ENCODE measurements around the gene C22orf23. TPM values are rescaled to one million over a fixed set of nuclear protein-coding genes. Genes with fewer than 3 reads are reported as not detected.

The C22orf23 gene
- total RNA-seq, 2 experiments from 2014 or later: not detected

DNA sequence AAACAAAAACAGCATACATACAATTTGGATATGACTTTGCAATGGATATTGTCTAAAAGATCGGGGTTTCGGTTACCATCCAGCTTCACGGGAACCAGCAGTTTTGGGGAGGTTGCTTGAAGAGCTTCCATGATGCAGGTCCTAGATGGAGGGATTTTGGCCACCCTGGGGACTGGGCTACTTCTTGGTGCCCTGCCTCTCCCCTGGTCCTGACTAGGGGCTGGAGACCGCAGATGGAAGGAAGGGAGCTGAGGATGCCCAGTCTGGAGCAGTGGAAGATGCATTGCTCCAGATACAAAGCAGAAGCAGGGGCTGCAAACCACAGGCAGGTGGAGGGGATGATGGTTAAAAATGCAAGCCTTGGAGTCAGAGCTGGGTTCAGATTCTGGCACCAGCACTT, 17.5 kb upstream of the C22orf23 start:
- TF ChIP-seq, protein P1, sequence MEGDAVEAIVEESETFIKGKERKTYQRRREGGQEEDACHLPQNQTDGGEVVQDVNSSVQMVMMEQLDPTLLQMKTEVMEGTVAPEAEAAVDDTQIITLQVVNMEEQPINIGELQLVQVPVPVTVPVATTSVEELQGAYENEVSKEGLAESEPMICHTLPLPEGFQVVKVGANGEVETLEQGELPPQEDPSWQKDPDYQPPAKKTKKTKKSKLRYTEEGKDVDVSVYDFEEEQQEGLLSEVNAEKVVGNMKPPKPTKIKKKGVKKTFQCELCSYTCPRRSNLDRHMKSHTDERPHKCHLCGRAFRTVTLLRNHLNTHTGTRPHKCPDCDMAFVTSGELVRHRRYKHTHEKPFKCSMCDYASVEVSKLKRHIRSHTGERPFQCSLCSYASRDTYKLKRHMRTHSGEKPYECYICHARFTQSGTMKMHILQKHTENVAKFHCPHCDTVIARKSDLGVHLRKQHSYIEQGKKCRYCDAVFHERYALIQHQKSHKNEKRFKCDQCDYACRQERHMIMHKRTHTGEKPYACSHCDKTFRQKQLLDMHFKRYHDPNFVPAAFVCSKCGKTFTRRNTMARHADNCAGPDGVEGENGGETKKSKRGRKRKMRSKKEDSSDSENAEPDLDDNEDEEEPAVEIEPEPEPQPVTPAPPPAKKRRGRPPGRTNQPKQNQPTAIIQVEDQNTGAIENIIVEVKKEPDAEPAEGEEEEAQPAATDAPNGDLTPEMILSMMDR (IDR thresholded peaks at IDR 0.05): no peak
- Mint-ChIP-seq H3K4me1 (ENCODE audit: low read depth) (no peaks in the 10 kb centered on the region), H3K36me3 (ENCODE audit: low read depth) (peaks cover 19% of the 10 kb centered on the region), H3K9me3 (no peaks in the 10 kb centered on the region), H3K27ac (no peak overlapping the region), H3K4me3 (no peak overlapping the region), H3K27me3 (no peaks in the 10 kb centered on the region)
- intact Hi-C loops (cut with micrococcal nuclease): no loop called here
- DNase-seq (no peak), ATAC-seq (no peak)
- ChIA-PET POLR2A (no interaction called here), CTCF (interaction anchor here (1.2 kb wide), 1 partner anchor 147 kb away, joined by 3 read pairs; the partner anchor contains the start of gene GALR3)

DNA sequence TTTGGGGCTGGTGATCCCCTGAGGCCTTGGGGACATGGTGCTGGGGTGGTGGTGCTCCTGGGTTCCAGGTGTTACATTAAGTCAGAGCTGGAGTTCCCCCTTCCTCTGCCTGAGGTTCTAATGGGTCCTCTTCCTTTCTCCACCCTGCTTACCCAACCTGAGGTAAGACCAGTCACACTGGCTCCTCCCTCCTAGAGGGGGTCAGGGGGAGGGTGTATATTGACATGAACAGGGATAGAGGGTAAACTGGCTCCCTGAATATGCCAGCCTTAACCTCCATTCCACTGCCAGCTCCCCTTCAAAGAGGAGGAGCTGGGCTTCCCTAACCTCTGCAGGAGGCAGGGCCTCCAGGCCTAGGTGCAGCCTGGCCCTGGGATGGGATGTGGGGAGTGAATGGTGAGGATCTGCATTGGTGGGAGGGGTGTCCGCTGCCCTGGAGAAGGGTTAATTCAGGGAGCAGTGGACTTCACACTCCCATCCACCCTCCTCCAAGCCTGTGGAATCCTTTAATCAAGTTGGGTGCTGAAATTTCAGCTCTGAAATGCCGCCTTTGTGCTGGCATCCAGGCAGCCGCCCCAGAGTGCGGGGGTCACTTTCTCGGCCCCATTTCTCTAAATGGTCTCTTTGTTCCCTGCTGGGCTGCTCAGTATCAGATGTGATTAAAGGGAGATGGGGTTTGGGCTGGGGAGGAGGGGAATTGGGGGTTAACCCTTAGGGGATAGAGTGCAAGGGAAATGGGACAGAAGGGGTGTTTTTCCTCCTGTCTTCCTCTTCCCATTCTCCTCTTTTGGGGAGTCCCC, 15.3 kb upstream of the C22orf23 start:
- ATAC-seq: no peak
- ChIA-PET POLR2A (interaction anchor here (1.4 kb wide), 1 partner anchor 9 kb away, joined by 3 read pairs; no protein-coding TSS in a partner anchor), CTCF (interaction anchor here (1.0 kb wide), 1 partner anchor 10 kb away, joined by 3 read pairs; no protein-coding TSS in a partner anchor)
- intact Hi-C loops (cut with micrococcal nuclease): no loop called here
- no peak for DNase-seq
- H3K9me3 Mint-ChIP-seq: no peaks in the 10 kb centered on the region
- peaks cover 28% of the 10 kb centered on the region for H3K36me3 Mint-ChIP-seq (ENCODE audit: low read depth)
- no peak overlapping the region for H3K27ac Mint-ChIP-seq
- no peaks in the 10 kb centered on the region for H3K4me1 Mint-ChIP-seq (ENCODE audit: low read depth)
- TF ChIP-seq, protein P1 (IDR thresholded peaks at IDR 0.05): no peak
- no peak overlapping the region for H3K4me3 Mint-ChIP-seq
- no peaks in the 10 kb centered on the region for H3K27me3 Mint-ChIP-seq

DNA sequence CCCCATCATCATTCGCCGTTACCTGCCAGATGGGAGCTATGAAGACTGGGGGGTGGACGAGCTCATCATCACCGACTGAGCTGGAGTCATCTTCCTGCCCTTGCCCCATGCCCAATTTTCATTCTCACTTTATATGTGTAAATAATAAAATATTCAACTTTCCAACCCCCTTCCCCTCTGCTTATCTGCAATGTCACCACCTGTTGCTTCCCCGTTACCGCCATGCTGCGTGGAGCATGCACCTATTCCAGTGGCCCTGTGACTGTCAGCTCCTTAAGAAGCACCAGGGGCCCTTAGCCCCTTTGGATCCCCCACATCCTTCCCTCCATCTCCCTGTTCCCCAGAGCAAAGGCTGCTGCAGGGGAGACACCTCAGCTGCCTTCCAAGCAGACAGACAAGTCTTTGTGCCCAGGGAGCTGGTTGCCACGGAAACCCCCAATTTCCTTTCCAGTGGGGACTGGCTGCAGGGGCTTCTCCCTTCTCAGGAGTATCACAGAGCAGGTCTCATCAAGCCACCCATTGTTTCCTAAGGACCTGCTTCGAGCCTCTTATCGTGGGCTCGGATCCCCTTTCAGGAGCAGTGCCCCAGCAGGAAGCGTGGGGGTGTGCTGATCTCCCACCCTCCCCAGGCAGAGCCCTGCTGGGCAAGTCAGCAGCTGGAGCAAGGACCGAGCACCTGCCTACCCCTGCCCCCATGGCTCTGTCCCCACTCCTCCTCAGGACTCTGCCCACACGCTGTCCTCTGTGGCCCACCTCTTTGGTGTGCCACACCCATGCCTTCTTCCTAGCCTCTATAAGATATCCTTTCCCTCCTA, 14.4 kb upstream of the C22orf23 start:
- DNase-seq (no peak), ATAC-seq (no peak)
- Mint-ChIP-seq H3K4me1 (ENCODE audit: low read depth) (no peaks in the 10 kb centered on the region), H3K27ac (no peak overlapping the region), H3K36me3 (ENCODE audit: low read depth) (peaks cover 28% of the 10 kb centered on the region), H3K9me3 (no peaks in the 10 kb centered on the region), H3K27me3 (no peaks in the 10 kb centered on the region), H3K4me3 (no peak overlapping the region)
- POLR2A ChIA-PET: no interaction called here
- intact Hi-C loops (cut with micrococcal nuclease): no loop called here
- TF ChIP-seq, protein P1 (IDR thresholded peaks at IDR 0.05): no peak
- CTCF ChIA-PET: interaction anchor here (0.6 to 1.0 kb wide), 2 partner anchors 10 to 345 kb away, joined by 3 read pairs; no protein-coding TSS in a partner anchor

DNA sequence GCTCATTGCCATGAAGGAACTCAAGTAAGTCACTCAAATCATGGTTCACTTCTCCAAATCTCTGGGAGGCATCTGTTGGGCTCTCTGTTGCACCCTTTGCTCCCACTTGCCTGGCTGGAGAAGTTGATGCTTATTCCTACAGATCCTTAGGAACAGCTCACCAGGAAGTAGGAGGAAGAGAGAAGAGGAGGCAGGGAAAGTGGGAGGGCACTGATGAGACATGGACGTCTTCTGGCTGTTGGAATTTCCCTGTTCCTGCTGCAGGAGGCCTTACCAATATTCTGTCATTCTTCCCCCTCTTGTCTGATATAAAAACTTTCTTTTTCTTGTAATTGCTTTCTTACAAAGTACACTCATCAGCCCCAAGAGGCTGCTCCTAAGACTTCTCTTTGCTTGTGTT, 13.7 kb upstream of the C22orf23 start:
- Mint-ChIP-seq H3K4me1 (ENCODE audit: low read depth) (no peaks in the 10 kb centered on the region), H3K9me3 (no peaks in the 10 kb centered on the region), H3K27me3 (no peaks in the 10 kb centered on the region), H3K27ac (no peak overlapping the region), H3K4me3 (no peak overlapping the region), H3K36me3 (ENCODE audit: low read depth) (peaks cover 30% of the 10 kb centered on the region)
- ChIA-PET POLR2A (no interaction called here), CTCF (interaction anchor here (3.7 kb wide), 1 partner anchor 13 kb away, joined by 31 read pairs; the partner anchor contains the start of genes C22orf23 and POLR2F)
- DNase-seq (no peak), ATAC-seq (no peak)
- TF ChIP-seq, protein P1 (IDR thresholded peaks at IDR 0.05): no peak
- intact Hi-C loops (cut with micrococcal nuclease): no loop called here

Measured in activated CD8-positive, alpha-beta T cell treated with anti-CD3 and anti-CD28 coated beads for 36 hours (primary cell).